HepG2 (cell line): ENCODE results near the gene CDC27. TPM values are rescaled to one million over a fixed set of nuclear protein-coding genes. Genes with fewer than 3 reads are reported as not detected.
"Not testable (repeated sequence)": the region's sequence is repeated elsewhere in the genome, so short reads cannot be mapped to it uniquely, and the experiment has no call there.

ENCODE experiments used
- ATAC-seq: fragments of 200-7000 bp; cut with Tn5 transposase; 3 replicates; pipeline ENCODE4 v1.9.1; 2020; ENCODE audit warnings: mild to moderate bottlenecking, moderate library complexity
- BruUV-seq: library from RNA; stranded (reverse); fragments of 400-500 nt; replicated peaks from 2 replicates; lab custom pipeline; 2021; lab: Mats Ljungman, UMichigan
- CTCF ChIA-PET: fragments of 300-600 bp; formaldehyde crosslinking; extraction: SDS; loops from one replicate; lab custom pipeline; 2021; ENCODE audit warnings: low total read pairs, inconsistent platforms, low intra/inter-chr PET ratio; lab: Yijun Ruan, JAX
- POLR2A ChIA-PET: fragments of 350-600 bp; sonication (Branson Sonifier 250); formaldehyde crosslinking; loops from one replicate; lab custom pipeline; 2020; ENCODE audit warnings: antibody characterized with exemption, inconsistent platforms; lab: Yijun Ruan, JAX
- DNase-seq: peaks from one replicate; pipeline ENCODE4 v3.0.0-alpha.2; 2015; ENCODE audit warnings: low spot score
- FAIRE-seq: peaks from 3 replicates; lab custom pipeline; 2011; peaks lifted over from hg19 to GRCh38; lab: Jason Lieb, UNC
- H2AFZ ChIP-seq: one replicate; pipeline ENCODE4 v1.6.1; 2011; ENCODE audit warnings: low read length, inconsistent platforms
- H3K27ac ChIP-seq: fragments of 300-600 bp; 3 replicates; pipeline ENCODE4 v1.8.0; 2011; ENCODE audit warnings: mixed run types, mild to moderate bottlenecking, mixed read lengths, low read length, inconsistent platforms; ENCODE audit not compliant: insufficient read depth; ENCODE audit errors: extremely low read length
- H3K27me3 ChIP-seq, 2 experiments: fragments of 200-600 bp in 1 of 2; 2 replicates in 1 of 2; 3 replicates in 1 of 2; pipeline versions ENCODE4 v1.6.0 to v1.8.0; 2011; ENCODE audit warnings: low read length in 2 of 2, mild to moderate bottlenecking in 2 of 2, moderate library complexity in 2 of 2, inconsistent platforms in 1 of 2; ENCODE audit not compliant: insufficient read depth in 2 of 2, control insufficient read depth in 1 of 2
- H3K36me3 ChIP-seq, 2 experiments: fragments of 200-600 bp in 1 of 2; replicated peaks in 1 of 2; 2 replicates in 1 of 2; 3 replicates in 1 of 2; pipeline versions ENCODE4 v1.5.1 to v1.8.0; 2011; ENCODE audit warnings: low read length in 2 of 2, inconsistent platforms in 1 of 2; ENCODE audit not compliant: insufficient read depth in 2 of 2, control insufficient read depth in 1 of 2
- H3K4me1 ChIP-seq: 2 replicates; pipeline ENCODE4 v1.5.1; 2012; ENCODE audit warnings: low read length, inconsistent platforms; ENCODE audit not compliant: insufficient read depth
- H3K4me2 ChIP-seq: 2 replicates; pipeline ENCODE4 v1.6.0; 2011; ENCODE audit warnings: low read depth, low read length, inconsistent platforms
- H3K4me3 ChIP-seq, 3 experiments: fragments of 200-600 bp in 1 of 3; sonication (generic), shearing (Covaris generic) in 1 of 3; replicated peaks in 1 of 3; 2 replicates each; pipeline ENCODE4 v1.5.1; 2011 to 2016; ENCODE audit warnings: low read length in 3 of 3, inconsistent platforms in 2 of 3, low read depth in 2 of 3, mild to moderate bottlenecking in 2 of 3, control low read depth in 1 of 3, mixed read lengths in 1 of 3; ENCODE audit not compliant: insufficient read depth in 1 of 3
- H3K79me2 ChIP-seq: one replicate; pipeline ENCODE4 v1.6.1; 2011; ENCODE audit warnings: low read length, inconsistent platforms; ENCODE audit not compliant: insufficient read depth
- H3K9ac ChIP-seq: 2 replicates; pipeline ENCODE4 v1.6.0; 2011; ENCODE audit warnings: mild to moderate bottlenecking, low read depth, low read length, inconsistent platforms; ENCODE audit not compliant: insufficient read depth
- H3K9me3 ChIP-seq: 2 replicates; pipeline ENCODE4 v1.5.1; 2012; ENCODE audit warnings: mild to moderate bottlenecking, low read length
- H4K20me1 ChIP-seq: 2 replicates; pipeline ENCODE4 v1.6.0; 2011; ENCODE audit warnings: inconsistent platforms, mild to moderate bottlenecking, low read length, moderate library complexity; ENCODE audit not compliant: insufficient read depth
- CREB1 ChIP-seq, 2 experiments: fragments of 450-650 bp in 1 of 2; IDR thresholded peaks; 2 replicates each; pipeline ENCODE4 v1.6.1; 2016 to 2017; ENCODE audit warnings: control low read depth in 1 of 2, mild to moderate bottlenecking in 1 of 2, missing compliant biosample characterization in 1 of 2, missing genetic modification characterization in 1 of 2
- ZNF253 ChIP-seq: sonication (generic); formaldehyde crosslinking; IDR thresholded peaks from 2 replicates; pipeline ENCODE4 v1.8.0; 2022; ENCODE audit warnings: mild to moderate bottlenecking, missing genetic modification reagents, borderline replicate concordance
- WGBS: methylation state at CpG from one replicate; pipeline ENCODE4 v1.1.6; 2017; ENCODE audit warnings: low lambda C conversion rate; 5-methylcytosine and 5-hydroxymethylcytosine counted together
- in situ Hi-C: cut with HindIII; loops from 2 replicates; pipeline ENCODE4 v1.10.0; 2017; ENCODE audit warnings: low pct_unique_long_range_greater_than_20kb; ENCODE audit not compliant: extremely low pct_ligation_motif_present
- intact Hi-C: fragments of 100-400 bp; cut with micrococcal nuclease; formaldehyde crosslinking; loops from one replicate; pipeline ENCODE4 v1.10.0; 2022; ENCODE audit not compliant: unreplicated experiment
- polyA plus RNA-seq, 8 experiments: library from polyadenylated mRNA; depleted of rRNA in 3 of 8; stranded (reverse) in 7 of 8; unstranded in 1 of 8; fragments of >200 nt; fragmentation: Illumina TruSeq in 4 of 8; extraction: Trizol in 4 of 8; gene quantifications; 2 replicates each; pipeline versions ENCODE4 v1.2.1 to v1.2.3, GENCODE V29; 2011 to 2016; ENCODE audit warnings: low read depth in 4 of 8, missing spikeins in 1 of 8, mixed read lengths in 1 of 8; ENCODE audit not compliant: insufficient read depth in 1 of 8
- total RNA-seq, 5 experiments: library from RNA; depleted of rRNA; stranded (reverse); fragments of >200 nt; fragmentation: Illumina TruSeq; extraction: Trizol; gene quantifications; 2 replicates each; pipeline ENCODE4 v1.2.3, GENCODE V29; 2016; ENCODE audit warnings: low read depth in 1 of 5

The CDC27 gene
- total and polyA plus RNA-seq, 2 of the 13 experiments (the other 11 are each of a cell fraction or from before 2014, with no cell fraction given) = 80.7 to 102 TPM

- in situ Hi-C loops = no loop called here
- CTCF ChIA-PET = no interaction called here
- Histone ChIP-seq H4K20me1 (no peaks in the 10 kb centered on the region; the same call in 1 of the 2 replicates), H3K36me3 (peaks cover 17 to 62% of the 10 kb centered on the region in 2 experiments), H3K9ac (no peak overlapping the region), H3K27me3 (no peaks in the 10 kb centered on the region), H3K4me1 (no peaks in the 10 kb centered on the region), H2AFZ (no peak overlapping the region), H3K27ac (no peak overlapping the region), H3K4me3 (no peak overlapping the region)
- FAIRE-seq = no peak
- no peak for ATAC-seq
- DNase-seq = no peak
- no peak for TF ChIP-seq ZNF253 (CRISPR knock-in tag)
- TF ChIP-seq CREB1 (IDR thresholded peaks at IDR 0.05) = peak; percentile 85
- TF ChIP-seq CREB1 (CRISPR knock-in tag; IDR thresholded peaks at IDR 0.05) = no peak
- TF ChIP-seq, all 625 proteins: peak for 1
- no peaks in the 10 kb centered on the region for H3K79me2 ChIP-seq
- 100% methylated on average over 1 of the region's 1 CpG for WGBS
- TSS peak; percentile 25 for BruUV-seq
- no peaks in the 10 kb centered on the region for H3K9me3 ChIP-seq
- no peak overlapping the region for H3K4me2 ChIP-seq
- POLR2A ChIA-PET = interaction anchor here (0.6 kb wide), 1 partner anchor 187 kb away, joined by 5 read pairs; no protein-coding TSS in a partner anchor
- intact Hi-C loops = no loop called here
These were observed 53.9 kb downstream of the CDC27 start for GRCh38 chr17:47135235-47135634.

- CTCF ChIA-PET, H3K4me1 ChIP-seq, H3K79me2 ChIP-seq, BruUV-seq, H3K4me3 ChIP-seq, H3K4me2 ChIP-seq, H2AFZ ChIP-seq, ATAC-seq, H3K27ac ChIP-seq, H4K20me1 ChIP-seq, DNase-seq, FAIRE-seq, H3K27me3 ChIP-seq, intact Hi-C loops, POLR2A ChIA-PET, in situ Hi-C loops, H3K9me3 ChIP-seq, H3K9ac ChIP-seq: not testable (repeated sequence)
- 85% methylated on average over 5 of the region's 5 CpGs for WGBS
- peaks cover 15 to 58% of the 10 kb centered on the region in 2 experiments for H3K36me3 ChIP-seq
These were observed 54.7 kb downstream of the CDC27 start for GRCh38 chr17:47134354-47134753.
